Activated T-helper 1 cell treated with anti-CD3 and anti-CD28 coated beads, Interleukin-12 subunit alpha, Interleukin-12 subunit beta, Interleukin-2, Interleukin-4 antibody, amounts not matched to agents 30 ng/mL and 10 ng/mL and 1 ng/mL, durations not matched to agents 14 hours and 24 hours and 36 hours (primary cell): ENCODE results near the gene ADGRV1. TPM values are rescaled to one million over a fixed set of nuclear protein-coding genes. Genes with fewer than 3 reads are reported as not detected.
"Not testable (repeated sequence)": the region's sequence is repeated elsewhere in the genome, so short reads cannot be mapped to it uniquely, and the experiment has no call there.

Source experiments
- DNase-seq: peaks from one replicate; pipeline ENCODE4 v3.0.0; 2021; ENCODE audit warnings: low spot score
- H3K27ac Mint-ChIP-seq: one replicate; pipeline ENCODE4 v1.8.0; 2021; ENCODE audit warnings: mild to moderate bottlenecking, mixed read lengths
- H3K27me3 Mint-ChIP-seq: one replicate; pipeline ENCODE4 v1.8.0; 2022; ENCODE audit warnings: mild to moderate bottlenecking, moderate library complexity, mixed read lengths; ENCODE audit not compliant: insufficient read depth
- H3K36me3 Mint-ChIP-seq: one replicate; pipeline ENCODE4 v1.8.0; 2021; ENCODE audit warnings: low read depth, mixed read lengths
- H3K4me1 Mint-ChIP-seq: one replicate; pipeline ENCODE4 v1.8.0; 2021; ENCODE audit warnings: low read depth, mixed read lengths
- H3K4me3 Mint-ChIP-seq: one replicate; pipeline ENCODE4 v1.8.0; 2021; ENCODE audit warnings: mild to moderate bottlenecking, moderate library complexity, mixed read lengths
- H3K9me3 Mint-ChIP-seq: one replicate; pipeline ENCODE4 v1.8.0; 2021; ENCODE audit warnings: mixed read lengths
- intact Hi-C: fragments of 100-400 bp; cut with micrococcal nuclease; formaldehyde crosslinking; loops from one replicate; pipeline ENCODE4 v1.15.1; 2024
- total RNA-seq: library from RNA; stranded (reverse); gene quantifications from 2 replicates; pipeline ENCODE4 v1.2.3, GENCODE V29; 2022

ADGRV1 gene
- total RNA-seq, 1 donor from 2014 or later, result 0.05 TPM

DNA sequence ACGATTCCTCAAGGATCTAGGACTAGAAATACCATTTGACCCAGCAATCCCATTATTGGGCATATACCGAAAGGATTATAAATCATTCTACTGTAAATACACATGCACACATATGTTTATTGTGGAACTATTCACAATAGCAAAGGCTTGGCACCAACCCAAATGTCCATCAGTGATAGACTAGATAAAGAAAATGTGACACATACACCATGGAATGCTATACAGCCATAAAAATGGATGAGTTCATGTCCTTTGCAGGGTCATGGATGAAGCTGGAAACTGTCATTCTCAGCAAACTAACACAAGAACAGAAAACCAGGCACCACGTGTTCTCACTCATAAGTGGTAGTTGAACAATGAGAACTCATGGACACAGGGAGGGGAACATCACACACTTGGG is 241.9 kb downstream of the ADGRV1 start:
- DNase-seq, H3K36me3 Mint-ChIP-seq, H3K9me3 Mint-ChIP-seq, H3K27ac Mint-ChIP-seq, H3K27me3 Mint-ChIP-seq, H3K4me3 Mint-ChIP-seq, intact Hi-C loops, H3K4me1 Mint-ChIP-seq: not testable (repeated sequence)

DNA sequence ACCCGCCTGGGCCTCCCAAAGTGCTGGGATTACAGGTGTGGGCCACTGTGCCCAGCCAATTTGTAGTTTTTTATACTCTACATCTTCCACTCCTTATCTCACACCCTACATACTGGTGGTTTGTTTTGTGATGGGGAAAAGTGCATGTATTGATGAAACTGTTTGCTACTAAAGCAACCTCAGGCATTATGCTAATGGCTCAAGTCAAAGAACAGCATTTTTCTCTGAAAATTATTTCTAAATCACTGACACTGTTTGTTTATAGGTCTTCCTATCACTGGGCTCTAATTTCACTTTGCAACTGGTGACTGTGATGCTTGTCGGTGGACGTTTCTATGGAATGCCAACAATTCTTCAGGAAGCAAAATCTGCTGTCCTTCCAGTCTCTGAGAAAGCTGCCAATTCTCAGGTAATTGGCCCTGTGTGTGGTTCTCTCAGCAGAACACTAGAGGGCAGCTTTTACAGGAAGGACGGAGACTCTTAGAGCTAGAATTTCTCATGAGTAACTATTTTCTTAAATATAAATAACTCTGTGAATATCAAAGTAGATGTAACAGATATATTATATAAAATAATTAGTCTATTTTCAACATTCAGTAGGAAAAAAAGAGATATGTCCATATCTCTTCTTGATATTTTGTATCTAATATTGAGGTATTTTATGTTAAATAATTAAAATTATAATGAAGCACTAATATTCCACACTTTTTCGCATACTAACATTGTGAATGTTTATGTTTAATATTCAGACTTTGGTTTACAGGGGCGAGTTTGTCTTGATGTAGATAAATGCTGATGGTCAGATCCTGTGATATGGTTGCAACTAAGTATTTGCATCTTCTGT is 244.1 kb downstream of the ADGRV1 start:
- H3K36me3 Mint-ChIP-seq, result no peaks in the 10 kb centered on the region
- no peaks in the 10 kb centered on the region for H3K9me3 Mint-ChIP-seq
- H3K27ac Mint-ChIP-seq, result no peak overlapping the region
- DNase-seq, result no peak
- H3K4me1 Mint-ChIP-seq, result no peaks in the 10 kb centered on the region
- H3K27me3 Mint-ChIP-seq, result peaks cover 3% of the 10 kb centered on the region
- H3K4me3 Mint-ChIP-seq, result no peak overlapping the region
- intact Hi-C loops, result loop anchor here (1.0 kb wide), 1 partner anchor 617 kb away; no protein-coding TSS in a partner anchor

DNA sequence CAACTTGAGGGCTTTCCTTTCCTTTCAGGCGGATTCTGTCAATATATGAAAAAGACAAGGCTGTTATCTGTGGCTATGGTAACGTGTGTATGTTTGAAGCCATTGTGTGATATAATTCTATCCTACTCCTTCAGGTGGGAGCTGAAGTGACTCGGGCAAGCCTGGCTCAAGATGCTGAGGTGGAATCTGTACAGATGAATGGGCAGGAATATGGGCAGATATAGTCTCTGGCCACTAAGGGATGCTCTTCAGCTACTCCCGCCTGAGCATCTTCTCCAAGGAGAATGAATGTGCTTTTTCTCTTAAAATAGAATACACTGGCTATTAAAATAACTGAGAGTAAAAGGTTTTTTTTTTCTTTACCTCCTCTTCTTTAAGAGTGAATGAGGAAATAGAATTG is 244.8 kb downstream of the ADGRV1 start:
- Mint-ChIP-seq H3K27me3 (peaks cover 3% of the 10 kb centered on the region), H3K27ac (no peak overlapping the region), H3K9me3 (no peaks in the 10 kb centered on the region), H3K36me3 (no peaks in the 10 kb centered on the region), H3K4me3 (no peak overlapping the region), H3K4me1 (no peaks in the 10 kb centered on the region)
- DNase-seq, result no peak
- intact Hi-C loops, result no loop called here

DNA sequence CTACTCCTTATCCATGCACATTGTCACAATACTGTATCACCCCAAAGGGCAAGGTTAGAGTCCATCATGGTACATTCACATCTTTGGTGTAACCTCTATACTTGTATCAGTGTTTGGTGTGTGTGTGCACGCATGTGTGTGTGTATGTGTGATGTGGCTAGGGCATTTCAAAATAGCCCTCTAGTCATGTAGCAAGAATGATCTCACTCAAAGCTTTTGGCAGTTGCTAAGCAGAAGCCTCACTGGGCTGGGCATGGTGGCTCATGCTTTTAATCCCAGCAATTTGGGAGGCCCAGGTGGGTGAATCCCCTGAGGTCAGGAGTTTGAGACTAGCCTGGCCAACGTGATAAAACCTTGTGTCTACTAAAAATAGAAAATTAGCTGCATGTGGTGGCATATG is 245.3 kb downstream of the ADGRV1 start:
- Mint-ChIP-seq H3K36me3 (no peaks in the 10 kb centered on the region), H3K9me3 (no peaks in the 10 kb centered on the region), H3K27me3 (peaks cover 3% of the 10 kb centered on the region), H3K4me1 (no peaks in the 10 kb centered on the region), H3K27ac (no peak overlapping the region), H3K4me3 (no peak overlapping the region)
- DNase-seq, result no peak
- intact Hi-C loops, result no loop called here

DNA sequence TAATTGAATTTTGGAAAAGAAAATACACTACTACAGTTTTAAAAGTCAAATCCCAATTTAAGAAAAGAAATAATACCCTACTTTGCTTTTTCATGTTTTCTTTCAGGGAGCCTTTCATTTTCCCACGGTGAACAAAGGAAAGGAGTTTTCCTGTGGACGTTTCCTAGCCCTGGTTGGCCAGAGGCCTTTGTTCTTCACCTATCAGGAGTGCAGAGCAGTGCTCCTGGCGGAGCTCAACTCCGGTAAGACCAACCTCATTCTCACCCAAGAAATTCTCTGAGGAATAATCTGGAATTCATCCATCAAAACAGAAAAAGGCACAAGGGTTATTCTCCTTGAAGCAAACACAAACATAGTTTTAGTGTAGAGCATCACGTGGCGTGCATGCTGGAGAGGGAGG is 248.9 kb downstream of the ADGRV1 start:
- Mint-ChIP-seq H3K4me3 (no peak overlapping the region), H3K36me3 (no peaks in the 10 kb centered on the region), H3K27me3 (peaks cover 2% of the 10 kb centered on the region), H3K4me1 (no peaks in the 10 kb centered on the region), H3K9me3 (no peaks in the 10 kb centered on the region), H3K27ac (no peak overlapping the region)
- intact Hi-C loops, result no loop called here
- no peak for DNase-seq

DNA sequence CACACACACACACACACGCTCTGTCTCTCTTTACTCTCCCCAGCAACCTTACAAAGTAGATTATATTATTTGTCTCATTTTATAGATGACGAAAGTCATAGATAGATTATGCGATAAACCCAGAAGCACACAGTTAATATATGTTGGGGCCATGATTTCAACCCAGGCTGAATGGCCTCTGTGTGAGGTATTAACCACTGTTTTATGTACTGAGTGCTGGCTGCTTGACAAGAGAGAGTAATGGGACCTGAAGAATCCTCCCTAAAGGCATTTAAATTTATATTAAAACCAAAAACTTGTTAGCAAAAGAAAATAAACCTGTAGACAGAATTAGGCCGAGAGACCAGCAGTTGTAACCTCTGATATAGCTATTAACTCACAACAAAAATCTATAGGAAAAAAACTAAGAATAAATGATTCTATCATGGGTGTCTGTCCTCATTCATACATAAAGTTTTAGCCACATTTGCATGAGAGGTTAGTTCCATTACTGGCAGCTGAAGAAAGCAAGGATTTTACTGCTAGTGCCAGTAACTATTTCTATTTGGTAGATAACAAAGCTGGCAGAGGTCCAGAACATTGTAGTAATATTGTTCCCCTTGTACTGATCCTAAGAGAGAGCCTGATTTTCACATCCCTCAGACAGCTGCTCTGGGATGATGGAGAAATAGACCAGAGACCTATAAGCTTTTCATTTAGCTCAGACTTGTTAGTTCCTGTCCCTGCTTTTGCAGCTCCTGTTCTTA is 250.9 kb downstream of the ADGRV1 start:
- Mint-ChIP-seq H3K9me3 (no peaks in the 10 kb centered on the region), H3K4me3 (no peak overlapping the region), H3K36me3 (no peaks in the 10 kb centered on the region), H3K4me1 (no peaks in the 10 kb centered on the region), H3K27me3 (no peaks in the 10 kb centered on the region), H3K27ac (no peak overlapping the region)
- no peak for DNase-seq
- intact Hi-C loops, result no loop called here

DNA sequence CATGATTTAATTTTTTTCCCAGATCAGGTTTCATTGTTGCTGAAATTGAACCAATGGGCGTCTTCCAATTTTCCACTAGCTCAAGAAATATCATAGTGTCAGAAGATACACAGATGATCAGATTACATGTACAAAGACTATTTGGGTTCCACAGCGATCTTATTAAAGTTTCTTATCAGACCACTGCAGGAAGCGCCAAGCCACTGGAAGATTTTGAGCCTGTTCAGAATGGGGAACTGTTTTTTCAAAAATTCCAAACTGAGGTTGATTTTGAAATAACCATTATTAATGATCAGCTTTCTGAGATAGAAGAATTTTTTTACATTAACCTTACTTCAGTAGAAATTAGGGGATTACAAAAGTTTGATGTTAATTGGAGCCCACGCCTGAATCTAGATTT is 251.6 kb downstream of the ADGRV1 start:
- Mint-ChIP-seq H3K4me1 (no peaks in the 10 kb centered on the region), H3K4me3 (no peak overlapping the region), H3K27me3 (no peaks in the 10 kb centered on the region), H3K36me3 (no peaks in the 10 kb centered on the region), H3K9me3 (no peaks in the 10 kb centered on the region), H3K27ac (no peak overlapping the region)
- DNase-seq, result no peak
- intact Hi-C loops, result no loop called here

DNA sequence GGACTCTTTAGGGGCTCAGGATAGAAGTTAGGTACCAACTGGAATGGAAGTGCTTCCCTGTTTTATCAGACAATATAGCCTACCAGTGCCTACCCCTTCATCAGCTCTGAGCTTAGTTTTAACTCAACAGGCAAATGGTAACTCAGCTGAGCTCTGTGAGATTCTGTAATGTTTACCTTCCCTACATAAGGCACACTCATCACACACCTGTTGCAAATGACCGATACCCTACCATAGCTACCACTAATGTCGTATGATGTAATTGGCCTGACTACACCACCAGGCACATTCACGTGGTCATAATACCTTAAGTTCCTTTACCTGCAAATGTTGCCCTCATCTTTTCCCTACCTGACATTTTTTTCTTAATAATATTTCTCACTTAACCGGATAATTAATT is 254.8 kb downstream of the ADGRV1 start:
- Mint-ChIP-seq H3K27me3 (no peaks in the 10 kb centered on the region), H3K36me3 (no peaks in the 10 kb centered on the region), H3K27ac (no peak overlapping the region), H3K9me3 (no peaks in the 10 kb centered on the region), H3K4me1 (no peaks in the 10 kb centered on the region), H3K4me3 (no peak overlapping the region)
- no peak for DNase-seq
- intact Hi-C loops, result no loop called here

DNA sequence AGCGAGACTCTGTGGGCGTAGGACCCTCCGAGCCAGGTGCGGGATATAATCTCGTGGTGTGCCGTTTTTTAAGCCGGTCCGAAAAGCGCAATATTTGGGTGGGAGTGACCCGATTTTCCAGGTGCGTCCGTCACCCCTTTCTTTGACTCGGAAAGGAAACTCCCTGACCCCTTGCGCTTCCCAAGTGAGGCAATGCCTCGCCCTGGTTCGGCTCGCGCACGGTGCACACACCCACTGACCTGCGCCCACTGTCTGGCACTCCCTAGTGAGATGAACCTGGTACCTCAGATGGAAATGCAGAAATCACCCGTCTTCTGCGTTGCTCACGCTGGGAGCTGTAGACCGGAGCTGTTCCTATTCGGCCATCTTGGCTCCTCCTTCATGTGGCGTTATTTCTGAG is 263.5 kb downstream of the ADGRV1 start:
- H3K36me3 Mint-ChIP-seq, H3K9me3 Mint-ChIP-seq, H3K4me3 Mint-ChIP-seq, intact Hi-C loops, DNase-seq, H3K27me3 Mint-ChIP-seq, H3K4me1 Mint-ChIP-seq, H3K27ac Mint-ChIP-seq: not testable (repeated sequence)

DNA sequence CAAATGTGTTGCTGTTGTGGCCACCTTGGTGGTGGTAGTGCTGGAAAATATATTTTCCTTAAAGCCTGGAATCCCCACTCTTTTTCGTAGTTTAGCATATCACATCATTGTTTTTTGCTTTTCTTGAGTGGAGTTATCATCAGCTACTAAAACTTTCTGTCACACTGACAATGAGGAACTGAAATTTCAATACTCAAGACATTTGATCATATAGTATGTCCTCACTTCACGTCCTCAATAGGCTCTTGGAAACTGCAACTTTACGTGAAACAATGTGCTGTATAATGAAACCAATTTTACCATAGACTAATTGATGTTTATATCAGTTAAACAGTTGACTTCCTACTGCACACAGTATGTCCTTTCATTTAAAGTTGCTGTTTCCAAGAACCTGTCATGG is 265.8 kb downstream of the ADGRV1 start:
- H3K4me1 Mint-ChIP-seq, result no peaks in the 10 kb centered on the region
- H3K27ac Mint-ChIP-seq, result no peak overlapping the region
- no peaks in the 10 kb centered on the region for H3K36me3 Mint-ChIP-seq
- peaks cover 2% of the 10 kb centered on the region for H3K27me3 Mint-ChIP-seq
- no peaks in the 10 kb centered on the region for H3K9me3 Mint-ChIP-seq
- H3K4me3 Mint-ChIP-seq, result no peak overlapping the region
- intact Hi-C loops, result no loop called here
- no peak for DNase-seq

DNA sequence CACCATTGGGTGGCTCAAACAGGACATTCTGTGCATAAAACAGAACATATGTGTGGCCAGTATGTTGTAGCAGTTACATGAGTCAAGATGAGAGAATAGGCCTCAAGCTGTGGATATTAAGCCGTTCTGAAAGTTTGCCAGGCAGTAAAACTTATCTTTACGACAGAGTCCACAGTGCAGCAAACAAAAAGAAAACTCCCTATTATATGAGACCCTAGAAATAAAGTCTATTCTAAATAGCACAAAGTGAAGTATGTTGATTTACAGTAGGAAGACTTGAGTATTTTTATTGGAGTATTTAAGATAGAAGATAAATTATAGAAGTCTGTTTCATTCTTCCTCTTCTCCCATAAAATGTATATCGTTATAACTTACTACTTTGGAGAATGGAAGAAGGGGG is 271.5 kb downstream of the ADGRV1 start:
- DNase-seq, result no peak
- Mint-ChIP-seq H3K27ac (no peak overlapping the region), H3K4me3 (no peak overlapping the region), H3K36me3 (no peaks in the 10 kb centered on the region), H3K4me1 (no peaks in the 10 kb centered on the region), H3K9me3 (no peaks in the 10 kb centered on the region), H3K27me3 (no peaks in the 10 kb centered on the region)
- intact Hi-C loops, result no loop called here

DNA sequence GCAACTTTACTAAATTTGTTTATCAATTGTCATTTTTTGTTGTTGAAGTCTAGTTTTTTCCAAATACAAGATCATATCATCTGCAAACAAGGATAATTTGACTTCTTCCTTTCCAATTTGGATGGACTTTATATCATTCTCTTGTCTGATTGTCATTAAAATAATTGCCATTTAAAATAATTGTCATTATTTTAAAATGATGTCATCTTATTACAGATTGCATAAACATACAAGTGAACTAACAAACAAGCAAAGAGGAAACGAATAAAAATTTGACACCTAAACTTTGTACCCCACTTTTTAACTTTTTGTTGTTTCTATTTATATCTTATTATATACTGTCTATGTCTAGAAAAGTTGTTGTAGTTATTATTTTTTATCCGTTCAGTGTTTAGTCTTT is 275.2 kb downstream of the ADGRV1 start:
- H3K4me3 Mint-ChIP-seq, result no peak overlapping the region
- no peak for DNase-seq
- no peaks in the 10 kb centered on the region for H3K27me3 Mint-ChIP-seq
- no peak overlapping the region for H3K27ac Mint-ChIP-seq
- intact Hi-C loops, result no loop called here
- no peaks in the 10 kb centered on the region for H3K36me3 Mint-ChIP-seq
- no peaks in the 10 kb centered on the region for H3K9me3 Mint-ChIP-seq
- H3K4me1 Mint-ChIP-seq, result no peaks in the 10 kb centered on the region

DNA sequence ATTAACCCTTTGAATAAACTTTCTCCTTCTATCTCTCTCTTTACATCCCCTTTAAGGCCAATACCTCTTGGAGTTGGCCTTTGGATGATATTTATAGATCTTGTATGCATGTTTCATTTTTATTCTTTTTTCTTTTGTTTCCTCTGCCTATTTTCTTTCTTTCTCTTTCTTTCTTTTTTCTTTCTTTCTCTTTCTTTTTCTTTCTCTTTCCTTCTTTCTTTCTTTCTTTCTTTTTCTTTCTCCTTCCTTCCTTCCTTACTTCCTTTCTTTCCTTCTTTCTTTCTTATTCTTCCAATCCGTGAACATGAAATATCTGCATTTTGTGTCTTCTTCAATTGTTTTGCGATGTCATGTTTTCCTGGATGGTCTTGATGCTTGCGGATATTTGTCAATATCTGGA is 276.1 kb downstream of the ADGRV1 start:
- H3K4me3 Mint-ChIP-seq, result no peak overlapping the region
- no peak overlapping the region for H3K27ac Mint-ChIP-seq
- no peaks in the 10 kb centered on the region for H3K36me3 Mint-ChIP-seq
- H3K27me3 Mint-ChIP-seq, result peaks cover 2% of the 10 kb centered on the region
- H3K4me1 Mint-ChIP-seq, result no peaks in the 10 kb centered on the region
- DNase-seq, result no peak
- intact Hi-C loops, result no loop called here
- H3K9me3 Mint-ChIP-seq, result no peaks in the 10 kb centered on the region
